SK-N-SH (cell line): Measurements from ENCODE around the gene RAD52.

Source experiments
- CTCF ChIP-seq: fragments of 200-600 bp; sonication (generic); IDR thresholded peaks from 2 replicates; pipeline ENCODE4 v1.6.1; 2017; ENCODE audit warnings: antibody characterized with exemption, mild to moderate bottlenecking, moderate library complexity
- EP300 ChIP-seq, 2 experiments: IDR thresholded peaks; 2 replicates each; pipeline versions ENCODE4 v1.4.0 to v1.6.1; 2012; ENCODE audit warnings: borderline replicate concordance in 1 of 2, low read depth in 1 of 2, low read length in 1 of 2
- FOXM1 ChIP-seq: IDR thresholded peaks from 2 replicates; pipeline ENCODE4 v1.4.0; 2012; ENCODE audit warnings: low read depth, mild to moderate bottlenecking
- JUND ChIP-seq: IDR thresholded peaks from 2 replicates; pipeline ENCODE4 v1.4.0; 2012
- MXI1 ChIP-seq: IDR thresholded peaks from 2 replicates; pipeline ENCODE4 v1.6.1; 2012; ENCODE audit warnings: mild to moderate bottlenecking, low read depth, low read length, improper control_type of control experiment
- NRF1 ChIP-seq: IDR thresholded peaks from 2 replicates; pipeline ENCODE4 v1.6.1; 2012; ENCODE audit warnings: low read depth, mild to moderate bottlenecking, low read length
- POLR2AphosphoS5 ChIP-seq: IDR thresholded peaks from 2 replicates; pipeline ENCODE4 v1.6.1; 2012; ENCODE audit warnings: low read depth, low read length
- RAD21 ChIP-seq: IDR thresholded peaks from 2 replicates; pipeline ENCODE4 v1.6.1; 2012; ENCODE audit warnings: mild to moderate bottlenecking, low read length
- TEAD4 ChIP-seq: IDR thresholded peaks from 2 replicates; pipeline ENCODE4 v1.4.0; 2012; ENCODE audit warnings: mild to moderate bottlenecking, borderline replicate concordance; ENCODE audit not compliant: insufficient read depth
- YY1 ChIP-seq: IDR thresholded peaks from 2 replicates; pipeline ENCODE4 v1.4.0; 2012; ENCODE audit warnings: low read depth, mild to moderate bottlenecking
- TF ChIP-seq, protein P1 (sequence below): IDR thresholded peaks from 2 replicates; pipeline ENCODE4 v1.6.1; 2012; ENCODE audit warnings: mild to moderate bottlenecking, low read depth, low read length, moderate library complexity
- TF ChIP-seq, protein P2 (sequence below): IDR thresholded peaks from 2 replicates; pipeline ENCODE4 v1.4.0; 2012; ENCODE audit warnings: low read depth, borderline replicate concordance

- TF ChIP-seq, protein P1, sequence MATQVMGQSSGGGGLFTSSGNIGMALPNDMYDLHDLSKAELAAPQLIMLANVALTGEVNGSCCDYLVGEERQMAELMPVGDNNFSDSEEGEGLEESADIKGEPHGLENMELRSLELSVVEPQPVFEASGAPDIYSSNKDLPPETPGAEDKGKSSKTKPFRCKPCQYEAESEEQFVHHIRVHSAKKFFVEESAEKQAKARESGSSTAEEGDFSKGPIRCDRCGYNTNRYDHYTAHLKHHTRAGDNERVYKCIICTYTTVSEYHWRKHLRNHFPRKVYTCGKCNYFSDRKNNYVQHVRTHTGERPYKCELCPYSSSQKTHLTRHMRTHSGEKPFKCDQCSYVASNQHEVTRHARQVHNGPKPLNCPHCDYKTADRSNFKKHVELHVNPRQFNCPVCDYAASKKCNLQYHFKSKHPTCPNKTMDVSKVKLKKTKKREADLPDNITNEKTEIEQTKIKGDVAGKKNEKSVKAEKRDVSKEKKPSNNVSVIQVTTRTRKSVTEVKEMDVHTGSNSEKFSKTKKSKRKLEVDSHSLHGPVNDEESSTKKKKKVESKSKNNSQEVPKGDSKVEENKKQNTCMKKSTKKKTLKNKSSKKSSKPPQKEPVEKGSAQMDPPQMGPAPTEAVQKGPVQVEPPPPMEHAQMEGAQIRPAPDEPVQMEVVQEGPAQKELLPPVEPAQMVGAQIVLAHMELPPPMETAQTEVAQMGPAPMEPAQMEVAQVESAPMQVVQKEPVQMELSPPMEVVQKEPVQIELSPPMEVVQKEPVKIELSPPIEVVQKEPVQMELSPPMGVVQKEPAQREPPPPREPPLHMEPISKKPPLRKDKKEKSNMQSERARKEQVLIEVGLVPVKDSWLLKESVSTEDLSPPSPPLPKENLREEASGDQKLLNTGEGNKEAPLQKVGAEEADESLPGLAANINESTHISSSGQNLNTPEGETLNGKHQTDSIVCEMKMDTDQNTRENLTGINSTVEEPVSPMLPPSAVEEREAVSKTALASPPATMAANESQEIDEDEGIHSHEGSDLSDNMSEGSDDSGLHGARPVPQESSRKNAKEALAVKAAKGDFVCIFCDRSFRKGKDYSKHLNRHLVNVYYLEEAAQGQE: no peak
- TF ChIP-seq CTCF: no peak
- TF ChIP-seq, protein P2, sequence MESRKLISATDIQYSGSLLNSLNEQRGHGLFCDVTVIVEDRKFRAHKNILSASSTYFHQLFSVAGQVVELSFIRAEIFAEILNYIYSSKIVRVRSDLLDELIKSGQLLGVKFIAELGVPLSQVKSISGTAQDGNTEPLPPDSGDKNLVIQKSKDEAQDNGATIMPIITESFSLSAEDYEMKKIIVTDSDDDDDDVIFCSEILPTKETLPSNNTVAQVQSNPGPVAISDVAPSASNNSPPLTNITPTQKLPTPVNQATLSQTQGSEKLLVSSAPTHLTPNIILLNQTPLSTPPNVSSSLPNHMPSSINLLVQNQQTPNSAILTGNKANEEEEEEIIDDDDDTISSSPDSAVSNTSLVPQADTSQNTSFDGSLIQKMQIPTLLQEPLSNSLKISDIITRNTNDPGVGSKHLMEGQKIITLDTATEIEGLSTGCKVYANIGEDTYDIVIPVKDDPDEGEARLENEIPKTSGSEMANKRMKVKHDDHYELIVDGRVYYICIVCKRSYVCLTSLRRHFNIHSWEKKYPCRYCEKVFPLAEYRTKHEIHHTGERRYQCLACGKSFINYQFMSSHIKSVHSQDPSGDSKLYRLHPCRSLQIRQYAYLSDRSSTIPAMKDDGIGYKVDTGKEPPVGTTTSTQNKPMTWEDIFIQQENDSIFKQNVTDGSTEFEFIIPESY: no peak
- TF ChIP-seq JUND: no peak
- TF ChIP-seq MXI1: no peak
- no peak for TF ChIP-seq POLR2AphosphoS5
- TF ChIP-seq RAD21: no peak
- no peak for TF ChIP-seq EP300 (IDR thresholded peaks at IDR 0.05; ENCODE audit: borderline replicate concordance in 1 of 2, low read depth in 1 of 2, low read length in 1 of 2)
- no peak for TF ChIP-seq TEAD4
- TF ChIP-seq NRF1: no peak
- no peak for TF ChIP-seq YY1
- no peak for TF ChIP-seq FOXM1
Observed at GRCh38 chr12:922285-922684, 27.2 kb downstream of the RAD52 start.
